H1 (cell line): ENCODE measurements around the gene DAAM1.

ENCODE experiments used
- CTCF ChIP-seq, 3 experiments: IDR thresholded peaks; 1 replicate in 2 of 3; 2 replicates in 1 of 3; pipeline versions ENCODE4 v1.5.1 to v1.6.1; 2011; ENCODE audit warnings: low read length in 3 of 3, mild to moderate bottlenecking in 3 of 3, inconsistent platforms in 2 of 3, low read depth in 1 of 3, moderate library complexity in 1 of 3; ENCODE audit not compliant: insufficient read depth in 1 of 3; ENCODE audit errors: control extremely low read depth in 1 of 3
- JUN ChIP-seq: IDR thresholded peaks from 2 replicates; pipeline ENCODE4 v1.6.1; 2011; ENCODE audit warnings: low read depth, mild to moderate bottlenecking, improper control_type of control experiment, low read length
- POLR2AphosphoS5 ChIP-seq: IDR thresholded peaks from 2 replicates; pipeline ENCODE4 v1.6.1; 2011; ENCODE audit warnings: low read depth, low read length
- USF2 ChIP-seq: IDR thresholded peaks from 2 replicates; pipeline ENCODE4 v1.6.1; 2011; ENCODE audit warnings: low read length, improper control_type of control experiment

GRCh38 chr14:59332727-59333126, 144.3 kb downstream of the DAAM1 start:
- TF ChIP-seq USF2 (no peak), POLR2AphosphoS5 (no peak), CTCF (IDR thresholded peaks at IDR 0.05; ENCODE audit: control extremely low read depth in 1 of 3, insufficient read depth in 1 of 3, low read depth in 1 of 3, low read length in 3 of 3) (no peak), JUN (no peak)
